ENCODE data around the gene CCK.

The CCK gene, protein sequence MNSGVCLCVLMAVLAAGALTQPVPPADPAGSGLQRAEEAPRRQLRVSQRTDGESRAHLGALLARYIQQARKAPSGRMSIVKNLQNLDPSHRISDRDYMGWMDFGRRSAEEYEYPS

DNA sequence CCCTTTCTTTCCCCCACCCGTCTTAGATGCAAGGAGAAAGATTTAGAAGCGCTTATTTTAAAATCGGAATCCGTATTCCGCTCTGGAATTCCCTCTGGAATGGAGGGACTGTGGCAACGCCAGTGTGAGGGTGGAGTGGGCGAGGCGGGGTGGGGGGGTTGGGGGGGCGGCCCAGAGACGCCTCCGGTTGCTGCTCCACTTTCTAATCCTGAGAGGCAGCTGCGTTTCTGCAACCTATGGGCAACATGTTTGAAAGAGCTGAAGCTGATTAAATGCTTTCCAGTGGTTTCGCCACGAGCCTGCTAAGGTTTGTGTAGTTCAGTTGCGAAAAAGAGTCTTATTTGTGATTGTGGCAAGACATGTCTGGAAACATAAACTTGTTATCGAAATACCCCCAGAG, at the start of gene CCK:
TSS of gene CCK (minus strand) at position 101 of the 400 bp plus-strand sequence. CDS start 2,555 bp downstream, outside the sequence.
- TF ChIP-seq, protein P1, sequence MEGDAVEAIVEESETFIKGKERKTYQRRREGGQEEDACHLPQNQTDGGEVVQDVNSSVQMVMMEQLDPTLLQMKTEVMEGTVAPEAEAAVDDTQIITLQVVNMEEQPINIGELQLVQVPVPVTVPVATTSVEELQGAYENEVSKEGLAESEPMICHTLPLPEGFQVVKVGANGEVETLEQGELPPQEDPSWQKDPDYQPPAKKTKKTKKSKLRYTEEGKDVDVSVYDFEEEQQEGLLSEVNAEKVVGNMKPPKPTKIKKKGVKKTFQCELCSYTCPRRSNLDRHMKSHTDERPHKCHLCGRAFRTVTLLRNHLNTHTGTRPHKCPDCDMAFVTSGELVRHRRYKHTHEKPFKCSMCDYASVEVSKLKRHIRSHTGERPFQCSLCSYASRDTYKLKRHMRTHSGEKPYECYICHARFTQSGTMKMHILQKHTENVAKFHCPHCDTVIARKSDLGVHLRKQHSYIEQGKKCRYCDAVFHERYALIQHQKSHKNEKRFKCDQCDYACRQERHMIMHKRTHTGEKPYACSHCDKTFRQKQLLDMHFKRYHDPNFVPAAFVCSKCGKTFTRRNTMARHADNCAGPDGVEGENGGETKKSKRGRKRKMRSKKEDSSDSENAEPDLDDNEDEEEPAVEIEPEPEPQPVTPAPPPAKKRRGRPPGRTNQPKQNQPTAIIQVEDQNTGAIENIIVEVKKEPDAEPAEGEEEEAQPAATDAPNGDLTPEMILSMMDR (IDR thresholded peaks at IDR 0.05; ENCODE audit: insufficient read depth, low read length, missing control alignments): no peak
- DNase-seq (ENCODE audit: low read depth, low spot score): no peak
- no peak within 1 kb of the TSS for H3K4me3 ChIP-seq (ENCODE audit: low read depth, low read length)
- ChIA-PET CTCF (no interaction called here), POLR2A (no interaction called here)

DNA sequence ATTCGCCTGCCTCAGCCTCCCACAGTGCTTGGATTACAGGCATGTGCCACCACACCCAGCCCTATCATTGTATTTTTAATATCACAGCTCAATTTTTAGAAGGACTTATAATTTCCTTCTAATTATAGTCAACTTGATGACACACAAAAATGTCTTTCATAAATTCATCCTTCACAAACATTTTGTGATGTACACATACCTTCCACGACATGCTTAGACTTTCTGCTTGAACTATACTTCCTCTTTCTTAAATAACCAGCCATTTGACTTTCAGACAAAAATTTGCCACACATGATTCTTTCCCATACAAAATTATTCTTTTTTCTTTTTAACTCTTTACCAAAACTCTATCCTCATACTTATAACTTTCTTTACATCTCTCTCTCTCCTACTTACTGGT, 48.4 kb upstream of the CCK start:
- POLR2A ChIA-PET: no interaction called here
- no peak overlapping the region for H3K4me3 ChIP-seq (ENCODE audit: low read depth, low read length)
- DNase-seq (ENCODE audit: low read depth, low spot score): no peak
- CTCF ChIA-PET: no interaction called here
- TF ChIP-seq, protein P1 (IDR thresholded peaks at IDR 0.05; ENCODE audit: insufficient read depth, low read length, missing control alignments): no peak

DNA sequence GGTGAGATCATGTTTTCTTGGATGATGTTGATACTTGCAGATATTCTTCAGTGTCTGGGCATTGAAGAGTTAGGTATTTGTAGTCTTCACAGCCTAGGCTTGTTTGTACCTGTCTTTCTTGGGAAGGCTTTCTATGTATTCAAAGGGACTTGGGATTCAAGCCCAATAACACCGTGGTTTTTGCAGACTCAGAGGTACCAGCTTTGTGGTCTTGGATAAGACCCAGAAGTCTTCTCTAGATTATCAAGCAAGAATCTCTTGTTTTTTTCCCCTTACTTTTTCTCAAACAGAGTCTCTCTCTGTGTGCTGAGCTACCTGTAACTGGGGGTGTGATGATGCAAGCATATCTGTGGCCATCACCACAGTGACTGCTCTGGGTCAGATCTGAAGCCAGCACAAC, 42.7 kb upstream of the CCK start:
- DNase-seq (ENCODE audit: low read depth, low spot score): no peak
- ChIA-PET CTCF (interaction anchor here (1.2 kb wide), 1 partner anchor 79 kb away, joined by 3 read pairs; no protein-coding TSS in a partner anchor), POLR2A (no interaction called here)
- TF ChIP-seq, protein P1 (IDR thresholded peaks at IDR 0.05; ENCODE audit: insufficient read depth, low read length, missing control alignments): no peak
- H3K4me3 ChIP-seq (ENCODE audit: low read depth, low read length): no peak overlapping the region

DNA sequence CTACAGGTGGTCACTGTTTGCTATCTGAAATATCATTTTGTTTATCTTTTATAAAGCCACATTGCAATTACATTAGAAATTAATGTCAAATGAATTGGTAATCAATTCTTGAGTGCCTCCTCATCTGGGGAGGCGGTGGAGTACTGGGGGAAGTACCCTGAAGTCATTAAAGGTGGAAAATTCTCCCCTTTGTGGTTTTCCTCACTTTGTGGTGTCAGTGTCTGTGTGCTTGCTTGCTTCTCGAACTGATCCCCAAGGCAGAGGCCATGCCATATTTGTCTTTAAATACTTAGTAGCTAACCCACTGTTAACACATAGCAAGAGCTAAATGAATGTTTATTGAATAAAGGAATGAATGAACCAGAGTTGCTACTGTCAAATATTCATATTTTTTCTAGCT, 40.5 kb upstream of the CCK start:
- TF ChIP-seq, protein P1 (IDR thresholded peaks at IDR 0.05; ENCODE audit: insufficient read depth, low read length, missing control alignments): no peak
- CTCF ChIA-PET: no interaction called here
- DNase-seq (ENCODE audit: low read depth, low spot score): no peak
- POLR2A ChIA-PET: no interaction called here
- H3K4me3 ChIP-seq (ENCODE audit: low read depth, low read length): no peak overlapping the region

DNA sequence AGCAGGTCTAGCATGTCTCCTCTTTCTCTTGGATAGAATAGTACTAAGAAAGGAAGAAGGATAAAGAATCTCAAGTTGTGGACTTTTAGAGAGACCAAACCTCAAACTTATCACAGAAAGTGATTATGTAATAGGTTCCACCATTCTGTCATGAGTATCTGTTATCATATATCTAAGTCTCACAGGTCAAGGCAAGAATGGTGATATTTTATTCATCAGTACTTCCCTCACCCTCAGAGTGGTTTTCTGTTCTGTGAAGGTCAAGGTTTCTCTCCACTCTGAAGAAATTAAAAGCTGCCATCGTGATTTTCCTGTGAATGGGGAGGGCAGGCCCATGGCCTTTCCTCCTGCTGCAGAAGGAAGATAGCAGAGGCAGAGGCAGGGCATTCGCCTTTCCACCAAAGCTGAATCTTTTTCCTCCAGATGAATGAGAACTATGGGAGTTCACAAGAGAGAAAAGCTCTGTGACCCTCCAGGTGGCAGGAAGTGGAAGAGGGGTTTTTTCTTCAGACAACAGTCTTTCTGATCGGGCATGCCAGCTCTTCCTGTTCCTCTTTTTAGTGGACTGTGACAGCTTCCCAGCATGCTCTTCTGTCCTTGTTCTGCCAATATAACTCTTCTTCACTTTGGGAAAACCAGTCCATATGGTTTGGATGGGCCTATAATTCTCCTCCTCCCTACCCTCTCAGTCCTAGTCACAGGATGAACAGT, 37.1 kb upstream of the CCK start:
- no peak overlapping the region for H3K4me3 ChIP-seq (ENCODE audit: low read depth, low read length)
- TF ChIP-seq, protein P1 (IDR thresholded peaks at IDR 0.05; ENCODE audit: insufficient read depth, low read length, missing control alignments): no peak
- no peak for DNase-seq (ENCODE audit: low read depth, low spot score)
- ChIA-PET CTCF (interaction anchor here (1.1 kb wide), 1 partner anchor 56 kb away, joined by 3 read pairs; no protein-coding TSS in a partner anchor), POLR2A (no interaction called here)

DNA sequence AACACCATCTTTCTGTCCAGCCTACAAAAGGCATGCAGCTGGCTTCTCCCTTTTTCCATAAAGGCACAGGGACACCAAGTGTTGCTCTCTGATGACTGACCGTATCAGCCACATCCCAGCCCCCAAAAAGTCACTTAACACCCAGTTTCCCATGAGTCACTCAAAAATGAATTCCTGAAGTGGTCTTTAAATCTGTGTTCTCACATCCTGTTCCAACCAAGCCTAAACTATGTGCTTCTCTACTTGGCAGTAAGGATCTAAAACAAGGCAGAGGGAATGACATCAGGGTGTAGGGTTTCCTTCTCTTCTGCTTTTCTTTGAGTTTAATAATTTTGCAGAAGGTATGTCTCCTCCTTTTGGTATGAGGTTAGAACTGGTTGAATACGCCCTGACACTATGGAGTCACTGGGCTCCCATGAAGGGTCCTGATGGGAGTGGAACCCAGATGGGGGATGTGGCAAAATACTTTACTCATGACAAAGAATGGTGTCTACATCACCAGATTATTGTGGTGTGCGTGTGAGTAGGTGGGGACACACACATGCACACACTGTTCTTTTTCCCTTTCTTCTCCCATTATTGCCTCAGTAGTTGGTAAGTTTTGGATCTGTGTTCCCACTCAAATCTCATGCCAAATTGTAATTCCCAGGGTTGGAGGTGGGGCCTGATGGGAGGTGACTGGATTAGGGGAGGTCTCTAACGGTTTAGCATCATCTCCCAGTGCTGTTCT, 35.6 kb upstream of the CCK start:
- H3K4me3 ChIP-seq (ENCODE audit: low read depth, low read length): no peak overlapping the region
- CTCF ChIA-PET: no interaction called here
- POLR2A ChIA-PET: no interaction called here
- no peak for DNase-seq (ENCODE audit: low read depth, low spot score)
- TF ChIP-seq, protein P1 (IDR thresholded peaks at IDR 0.05; ENCODE audit: insufficient read depth, low read length, missing control alignments): no peak

Measured in AG04449 (cell line).